ENCODE measurements around the gene KRTAP10-6. TPM values are rescaled to one million over a fixed set of nuclear protein-coding genes. Genes with fewer than 3 reads are reported as not detected.
"Not testable (repeated sequence)": the region's sequence is repeated elsewhere in the genome, so short reads cannot be mapped to it uniquely, and the experiment has no call there.

The KRTAP10-6 gene
- total and polyA plus RNA-seq, 2 experiments from 2014 or later, result not detected

DNA sequence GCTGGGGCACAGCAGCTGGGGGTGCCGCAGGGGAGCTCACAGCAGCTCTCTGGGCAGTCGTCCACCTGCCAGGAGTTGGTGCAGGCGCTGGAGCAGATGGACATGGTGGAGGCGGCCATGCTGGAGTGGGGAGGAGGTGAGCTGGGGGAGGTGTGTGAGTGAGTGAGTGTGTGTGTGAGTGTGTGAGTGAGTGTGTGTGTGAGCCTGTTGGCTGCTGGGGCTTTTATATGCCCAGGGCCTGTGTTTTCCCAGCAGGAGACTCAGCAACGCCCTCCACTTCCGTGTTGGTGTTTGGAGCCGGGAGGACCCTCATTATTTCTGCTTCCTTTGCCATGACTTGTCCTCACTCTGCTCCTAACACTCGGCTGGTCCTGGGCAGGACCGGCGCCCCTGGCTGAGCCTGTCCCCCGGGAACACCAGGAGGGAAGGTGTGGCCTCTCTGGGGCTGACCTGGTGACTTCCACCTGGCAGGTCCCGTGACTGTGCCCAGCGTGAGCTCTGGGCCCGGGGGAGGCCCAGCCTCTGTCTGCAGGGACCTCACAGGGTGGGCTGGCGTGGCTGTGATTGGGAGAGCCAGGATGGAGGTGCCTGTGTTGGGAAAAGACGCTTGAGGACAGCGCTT is 40.9 kb downstream of the KRTAP10-6 start, which contains the start of gene KRTAP10-2:
Gene KRTAP10-2 (minus strand): TSS at position 166 of the 622 bp plus-strand sequence. CDS start 47 bp downstream, at position 119.
- no peak within 1 kb of the TSS for H2AFZ ChIP-seq
- H4K20me1 ChIP-seq (ENCODE audit: insufficient read depth), result no peaks in the 10 kb centered on the region
- no peaks in the 10 kb centered on the region for H3K79me2 ChIP-seq (ENCODE audit: insufficient read depth)
- peaks cover 41% of the 10 kb centered on the region for H3K27me3 ChIP-seq (replicated peaks; ENCODE audit: insufficient read depth)
- H3K9me2 ChIP-seq (ENCODE audit: insufficient read depth), result no peaks in the 10 kb centered on the region
- WGBS, 2 experiments (ENCODE audit: low coverage in 1 of 2, low lambda C conversion rate in 2 of 2, missing lambda C conversion rate in 2 of 2), result 22 to 25% methylated on average over 15 to 17 of the region's 17 CpGs
- in situ Hi-C loops (cut with MboI), result no loop called here
- H3K4me1 ChIP-seq (ENCODE audit: insufficient read depth), result no peaks in the 10 kb centered on the region
- no peaks in the 10 kb centered on the region for H3K9me3 ChIP-seq (ENCODE audit: low read depth)
- no peaks in the 10 kb centered on the region for H3K36me3 ChIP-seq (ENCODE audit: low read depth)
- H3K4me2 ChIP-seq (ENCODE audit: unreplicated experiment), result no peak within 1 kb of the TSS
- no peak within 1 kb of the TSS for H3K4me3 ChIP-seq
- TF ChIP-seq EZH2phosphoT487 (IDR thresholded peaks at IDR 0.05; ENCODE audit: insufficient read depth, low read depth) (no peak), EZH2 (IDR thresholded peaks at IDR 0.05; ENCODE audit: insufficient read depth, poor library complexity, severe bottlenecking) (no peak)
- H3K27ac ChIP-seq, result no peak within 1 kb of the TSS
- H3K9ac ChIP-seq, result no peak within 1 kb of the TSS
- no peaks in the 10 kb centered on the region for H3F3A ChIP-seq (ENCODE audit: insufficient read depth)
- DNase-seq, result no peak

- Histone ChIP-seq H3K36me3 (ENCODE audit: low read depth) (no peaks in the 10 kb centered on the region), H3F3A (ENCODE audit: insufficient read depth) (no peaks in the 10 kb centered on the region), H3K27me3 (replicated peaks; ENCODE audit: insufficient read depth) (peaks cover 38% of the 10 kb centered on the region), H2AFZ (no peak overlapping the region), H3K4me3 (no peak overlapping the region), H3K9me3 (ENCODE audit: low read depth) (no peaks in the 10 kb centered on the region), H3K27ac (no peak overlapping the region), H3K4me1 (ENCODE audit: insufficient read depth) (no peaks in the 10 kb centered on the region), H3K79me2 (ENCODE audit: insufficient read depth) (no peaks in the 10 kb centered on the region), H3K9me2 (ENCODE audit: insufficient read depth) (no peaks in the 10 kb centered on the region), H3K9ac (no peak overlapping the region), H3K4me2 (ENCODE audit: unreplicated experiment) (no peak overlapping the region), H4K20me1 (ENCODE audit: insufficient read depth) (no peaks in the 10 kb centered on the region)
- no peak for TF ChIP-seq EZH2 (IDR thresholded peaks at IDR 0.05; ENCODE audit: insufficient read depth, poor library complexity, severe bottlenecking)
- TF ChIP-seq EZH2phosphoT487 (IDR thresholded peaks at IDR 0.05; ENCODE audit: insufficient read depth, low read depth), result no peak
- WGBS, 2 experiments (ENCODE audit: low coverage in 1 of 2, low lambda C conversion rate in 2 of 2, missing lambda C conversion rate in 2 of 2), result 5 to 9% methylated on average over 10 of the region's 10 CpGs
- peak; percentile 18 for DNase-seq
- in situ Hi-C loops (cut with MboI), result no loop called here
Measured at GRCh38 chr21:44550807-44551206, 41.5 kb downstream of the KRTAP10-6 start.

DNA sequence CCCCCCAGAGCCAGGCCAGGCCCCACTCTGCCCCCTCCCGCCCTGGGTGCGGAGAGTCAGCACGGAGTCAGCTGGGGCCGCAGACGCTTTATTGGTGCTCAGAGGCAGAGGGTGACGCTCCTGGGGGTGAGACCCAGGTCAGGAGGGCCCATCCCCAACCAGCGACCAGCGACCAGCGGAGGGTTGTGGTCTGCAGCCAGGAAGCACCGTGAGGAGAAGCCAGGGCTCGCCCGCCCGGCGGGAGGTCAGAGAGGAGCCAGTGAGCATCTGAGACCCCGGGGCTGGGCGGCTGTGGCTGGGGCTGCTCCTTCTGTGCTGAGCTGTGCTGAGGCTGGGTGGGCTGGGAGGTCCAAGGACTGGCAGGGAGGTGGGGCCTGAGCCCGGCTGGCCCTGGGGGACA is 42.0 kb downstream of the KRTAP10-6 start:
- H2AFZ ChIP-seq; H3K36me3 ChIP-seq (ENCODE audit: low read depth); in situ Hi-C loops (cut with MboI); DNase-seq; H3K9me3 ChIP-seq (ENCODE audit: low read depth); H3K9ac ChIP-seq; H3K79me2 ChIP-seq (ENCODE audit: insufficient read depth); H3K4me2 ChIP-seq (ENCODE audit: unreplicated experiment); H3K4me1 ChIP-seq (ENCODE audit: insufficient read depth); H3K9me2 ChIP-seq (ENCODE audit: insufficient read depth); H3K27ac ChIP-seq; H3F3A ChIP-seq (ENCODE audit: insufficient read depth); H4K20me1 ChIP-seq (ENCODE audit: insufficient read depth); H3K4me3 ChIP-seq: not testable (repeated sequence)
- WGBS, 2 experiments (ENCODE audit: low coverage in 1 of 2, low lambda C conversion rate in 2 of 2, missing lambda C conversion rate in 2 of 2), result 53 to 55% methylated on average over 15 to 17 of the region's 17 CpGs
- peaks cover 38% of the 10 kb centered on the region for H3K27me3 ChIP-seq (replicated peaks; ENCODE audit: insufficient read depth)

GRCh38 chr21:44549525-44550211 is 42.6 kb downstream of the KRTAP10-6 start:
- Histone ChIP-seq H3K4me1 (ENCODE audit: insufficient read depth) (no peaks in the 10 kb centered on the region), H3K9me3 (ENCODE audit: low read depth) (no peaks in the 10 kb centered on the region), H3K36me3 (ENCODE audit: low read depth) (no peaks in the 10 kb centered on the region), H3K4me3 (no peak overlapping the region), H3K9me2 (ENCODE audit: insufficient read depth) (no peaks in the 10 kb centered on the region), H3K27me3 (replicated peaks; ENCODE audit: insufficient read depth) (peaks cover 34% of the 10 kb centered on the region), H3F3A (ENCODE audit: insufficient read depth) (no peaks in the 10 kb centered on the region), H3K9ac (no peak overlapping the region), H4K20me1 (ENCODE audit: insufficient read depth) (no peaks in the 10 kb centered on the region), H3K79me2 (ENCODE audit: insufficient read depth) (no peaks in the 10 kb centered on the region), H3K4me2 (ENCODE audit: unreplicated experiment) (no peak overlapping the region), H3K27ac (no peak overlapping the region), H2AFZ (no peak overlapping the region)
- in situ Hi-C loops (cut with MboI), result no loop called here
- DNase-seq, result no peak
- 41 to 42% methylated on average over 24 to 25 of the region's 25 CpGs for WGBS, 2 experiments (ENCODE audit: low coverage in 1 of 2, low lambda C conversion rate in 2 of 2, missing lambda C conversion rate in 2 of 2)
- TF ChIP-seq EZH2 (IDR thresholded peaks at IDR 0.05; ENCODE audit: insufficient read depth, poor library complexity, severe bottlenecking) (no peak), EZH2phosphoT487 (IDR thresholded peaks at IDR 0.05; ENCODE audit: insufficient read depth, low read depth) (no peak)
